MCF 10A (cell line): ENCODE results near the gene FAM210A. TPM values are rescaled to one million over a fixed set of nuclear protein-coding genes. Genes with fewer than 3 reads are reported as not detected.
A peak's percentile ranks its signal among the peaks of the same experiment; 100 is the strongest.

Source experiments
- BruUV-seq: library from RNA; stranded (reverse); fragments of 400-500 nt; replicated peaks from 2 replicates; lab custom pipeline; 2021; lab: Mats Ljungman, UMichigan
- CTCF ChIA-PET: fragments of 300-600 bp; sonication (Branson Sonifier 250); formaldehyde crosslinking; extraction: SDS; loops from one replicate; lab custom pipeline; 2021; ENCODE audit warnings: antibody characterized with exemption, inconsistent platforms; lab: Yijun Ruan, JAX
- POLR2A ChIA-PET: fragments of 300-600, 350-650 bp; sonication (Branson Sonifier 250); formaldehyde crosslinking; extraction: SDS; loops from one replicate; lab custom pipeline; 2020; ENCODE audit warnings: antibody characterized with exemption, inconsistent platforms; lab: Yijun Ruan, JAX
- DNase-seq: peaks from one replicate; pipeline ENCODE4 v3.0.0-alpha.2; 2018; ENCODE audit not compliant: unreplicated experiment
- H3K27ac Mint-ChIP-seq: one replicate; pipeline ENCODE4 v1.8.0; 2022; ENCODE audit warnings: mild to moderate bottlenecking, low read depth, mixed read lengths; ENCODE audit not compliant: unreplicated experiment
- H3K27me3 Mint-ChIP-seq: one replicate; pipeline ENCODE4 v1.8.0; 2022; ENCODE audit warnings: mixed read lengths; ENCODE audit not compliant: insufficient read depth, unreplicated experiment
- H3K36me3 Mint-ChIP-seq: one replicate; pipeline ENCODE4 v1.8.0; 2022; ENCODE audit warnings: mild to moderate bottlenecking, moderate library complexity, mixed read lengths; ENCODE audit not compliant: insufficient read depth, unreplicated experiment
- H3K4me1 Mint-ChIP-seq: one replicate; pipeline ENCODE4 v1.8.0; 2022; ENCODE audit warnings: mixed read lengths; ENCODE audit not compliant: insufficient read depth, unreplicated experiment
- H3K4me3 Mint-ChIP-seq: one replicate; pipeline ENCODE4 v1.8.0; 2022; ENCODE audit warnings: mild to moderate bottlenecking, moderate library complexity, mixed read lengths; ENCODE audit not compliant: unreplicated experiment
- H3K9me3 Mint-ChIP-seq: one replicate; pipeline ENCODE4 v1.8.0; 2022; ENCODE audit warnings: mixed read lengths; ENCODE audit not compliant: unreplicated experiment
- CTCF ChIP-seq: fragments of 200-600 bp; IDR thresholded peaks from one replicate; pipeline ENCODE4 v1.8.0; 2022; ENCODE audit warnings: antibody characterized with exemption, mild to moderate bottlenecking; ENCODE audit not compliant: unreplicated experiment
- intact Hi-C: fragments of 100-400 bp; cut with micrococcal nuclease; formaldehyde crosslinking; loops from 2 replicates; pipeline ENCODE4 v1.14.1; 2022
- total RNA-seq: library from RNA; stranded (reverse); gene quantifications from 2 replicates; pipeline ENCODE4 v1.2.3, GENCODE V29; 2022

The FAM210A gene
- total RNA-seq, 1 experiment from 2014 or later: 31.2 TPM

- Mint-ChIP-seq H3K4me1 (no peaks in the 10 kb centered on the region), H3K9me3 (no peaks in the 10 kb centered on the region), H3K36me3 (no peaks in the 10 kb centered on the region), H3K27ac (no peak overlapping the region), H3K4me3 (no peak overlapping the region), H3K27me3 (peaks cover 15% of the 10 kb centered on the region)
- POLR2A ChIA-PET: no interaction called here
- peak; percentile 64 for TF ChIP-seq CTCF
- no TSS peak for BruUV-seq
- intact Hi-C loops: loop anchor here (1.0 to 10.0 kb wide), 3 partner anchors 72 to 638 kb away; partner anchors contain the start of gene CEP192
- CTCF ChIA-PET: interaction anchor here (0.6 to 1.6 kb wide), 7 partner anchors 9 to 415 kb away, joined by 3 to 7 read pairs (median 5); no protein-coding TSS in a partner anchor
- DNase-seq: peak; percentile 63
Measured at GRCh38 chr18:13629841-13630715, 96.3 kb downstream of the FAM210A start.

GRCh38 chr18:13628211-13628610, 98.1 kb downstream of the FAM210A start:
- Mint-ChIP-seq H3K36me3 (no peaks in the 10 kb centered on the region), H3K27ac (no peak overlapping the region), H3K27me3 (peaks cover 21% of the 10 kb centered on the region), H3K4me1 (no peaks in the 10 kb centered on the region), H3K4me3 (no peak overlapping the region), H3K9me3 (no peaks in the 10 kb centered on the region)
- no peak for TF ChIP-seq CTCF
- no TSS peak for BruUV-seq
- DNase-seq: no peak
- CTCF ChIA-PET: interaction anchor here (0.5 kb wide), 1 partner anchor 172 kb away, joined by 3 read pairs; no protein-coding TSS in a partner anchor
- POLR2A ChIA-PET: no interaction called here
- intact Hi-C loops: no loop called here

GRCh38 chr18:13627639-13628038, 98.7 kb downstream of the FAM210A start:
- no peak overlapping the region for H3K4me3 Mint-ChIP-seq
- ChIA-PET POLR2A (no interaction called here), CTCF (interaction anchor here (2.8 kb wide), 1 partner anchor 70 kb away, joined by 13 read pairs; no protein-coding TSS in a partner anchor)
- no peak overlapping the region for H3K27ac Mint-ChIP-seq
- no peak for DNase-seq
- TF ChIP-seq CTCF: no peak
- peaks cover 21% of the 10 kb centered on the region for H3K27me3 Mint-ChIP-seq
- no peaks in the 10 kb centered on the region for H3K9me3 Mint-ChIP-seq
- no peaks in the 10 kb centered on the region for H3K36me3 Mint-ChIP-seq
- BruUV-seq: no TSS peak
- intact Hi-C loops: no loop called here
- H3K4me1 Mint-ChIP-seq: no peaks in the 10 kb centered on the region

- no peak for TF ChIP-seq CTCF
- no peak overlapping the region for H3K4me3 Mint-ChIP-seq
- no peak overlapping the region for H3K27ac Mint-ChIP-seq
- ChIA-PET POLR2A (no interaction called here), CTCF (interaction anchor here (1.5 to 2.8 kb wide), 2 partner anchors 69 to 410 kb away, joined by 4 to 13 read pairs; no protein-coding TSS in a partner anchor)
- intact Hi-C loops: no loop called here
- H3K27me3 Mint-ChIP-seq: peaks cover 21% of the 10 kb centered on the region
- no peaks in the 10 kb centered on the region for H3K4me1 Mint-ChIP-seq
- H3K36me3 Mint-ChIP-seq: no peaks in the 10 kb centered on the region
- H3K9me3 Mint-ChIP-seq: no peaks in the 10 kb centered on the region
- BruUV-seq: no TSS peak
- DNase-seq: no peak
Measured at GRCh38 chr18:13626544-13626908, 99.8 kb downstream of the FAM210A start.
